HG03159 (cell line): Measurements from ENCODE around the gene DGKA.

Experiments
- ATAC-seq: cut with Tn5 transposase; IDR thresholded peaks from one replicate; pipeline ENCODE4 v1.9.1; 2021; ENCODE audit warnings: mild to moderate bottlenecking, moderate library complexity; ENCODE audit not compliant: unreplicated experiment

DGKA gene

GRCh38 chr12:55931317-55931779 lies 386 bp downstream of the DGKA start:
- no peak for ATAC-seq

GRCh38 chr12:55931780-55932550 lies 1.0 kb downstream of the DGKA start:
- no peak for ATAC-seq

- no peak for ATAC-seq
These were observed 1.6 kb downstream of the DGKA start for GRCh38 chr12:55932551-55932910.

GRCh38 chr12:55933169-55933798 lies 2.3 kb downstream of the DGKA start:
- ATAC-seq = no peak

- no peak for ATAC-seq
These were observed 3.1 kb downstream of the DGKA start for GRCh38 chr12:55933799-55934742.

- no peak for ATAC-seq
These were observed 3.8 kb downstream of the DGKA start for GRCh38 chr12:55934773-55935172.

GRCh38 chr12:55935738-55936151 lies 4.8 kb downstream of the DGKA start:
- no peak for ATAC-seq

GRCh38 chr12:55937981-55938380 lies 7.0 kb downstream of the DGKA start:
- ATAC-seq = no peak

GRCh38 chr12:55938826-55939501 lies 8.0 kb downstream of the DGKA start:
- ATAC-seq = no peak

- peak; percentile 95 for ATAC-seq
These were observed 9.2 kb downstream of the DGKA start for GRCh38 chr12:55940065-55940732.

- no peak for ATAC-seq
These were observed 11.1 kb downstream of the DGKA start for GRCh38 chr12:55942055-55942454.

GRCh38 chr12:55942577-55943136 lies 11.7 kb downstream of the DGKA start:
- no peak for ATAC-seq

GRCh38 chr12:55946553-55946952 lies 15.6 kb downstream of the DGKA start:
- no peak for ATAC-seq

GRCh38 chr12:55955344-55955743 lies 24.4 kb downstream of the DGKA start:
- ATAC-seq = no peak

GRCh38 chr12:55955800-55956508 lies 25.0 kb downstream of the DGKA start:
- ATAC-seq = no peak

GRCh38 chr12:55957106-55957859 lies 26.3 kb downstream of the DGKA start:
- no peak for ATAC-seq

- ATAC-seq = no peak
These were observed 32.8 kb downstream of the DGKA start for GRCh38 chr12:55963760-55964159.

GRCh38 chr12:55965240-55965639 lies 34.3 kb downstream of the DGKA start:
- ATAC-seq = no peak
